OCI-LY3 (cell line): ENCODE measurements around the gene TMEM126B.

ENCODE experiments used
- CTCF ChIP-seq: fragments of 200-600, 300-600 bp; sonication (generic); IDR thresholded peaks from 2 replicates; pipeline ENCODE4 v1.5.1; 2014; ENCODE audit warnings: antibody characterized with exemption, low read length, low read depth
- EZH2phosphoT487 ChIP-seq: fragments of 200-600 bp; shearing (Covaris generic); IDR thresholded peaks from 2 replicates; pipeline ENCODE4 v1.6.1; 2018; ENCODE audit warnings: antibody characterized with exemption, mixed run types, low read depth

DNA sequence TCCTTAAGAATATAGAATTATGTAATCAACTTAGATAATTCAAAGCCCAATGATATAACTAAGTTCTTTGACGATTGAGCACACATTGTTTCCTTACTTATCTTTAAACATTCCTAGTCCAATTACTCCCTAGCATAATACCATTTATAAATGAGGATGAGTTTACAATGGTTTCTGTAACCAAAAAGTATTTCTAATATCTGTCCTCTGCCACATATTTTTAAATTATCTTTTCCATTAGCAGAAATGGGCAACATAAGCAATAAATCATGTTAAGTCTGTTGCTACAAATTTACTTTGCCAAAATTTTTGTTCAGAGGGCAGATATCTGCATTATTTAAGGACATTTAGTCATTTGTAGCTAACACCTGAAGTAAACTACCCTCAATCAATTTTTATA lies 29.8 kb downstream of the TMEM126B start:
- no peak for TF ChIP-seq CTCF
- TF ChIP-seq EZH2phosphoT487 = no peak
